HG02642 (cell line): ENCODE measurements around the gene MATN1.
A peak's percentile ranks its signal among the peaks of the same experiment; 100 is the strongest.

Source experiments
- ATAC-seq: cut with Tn5 transposase; IDR thresholded peaks from one replicate; pipeline ENCODE4 v1.9.1; 2021; ENCODE audit warnings: mild to moderate bottlenecking; ENCODE audit not compliant: unreplicated experiment, poor library complexity

The MATN1 gene

DNA sequence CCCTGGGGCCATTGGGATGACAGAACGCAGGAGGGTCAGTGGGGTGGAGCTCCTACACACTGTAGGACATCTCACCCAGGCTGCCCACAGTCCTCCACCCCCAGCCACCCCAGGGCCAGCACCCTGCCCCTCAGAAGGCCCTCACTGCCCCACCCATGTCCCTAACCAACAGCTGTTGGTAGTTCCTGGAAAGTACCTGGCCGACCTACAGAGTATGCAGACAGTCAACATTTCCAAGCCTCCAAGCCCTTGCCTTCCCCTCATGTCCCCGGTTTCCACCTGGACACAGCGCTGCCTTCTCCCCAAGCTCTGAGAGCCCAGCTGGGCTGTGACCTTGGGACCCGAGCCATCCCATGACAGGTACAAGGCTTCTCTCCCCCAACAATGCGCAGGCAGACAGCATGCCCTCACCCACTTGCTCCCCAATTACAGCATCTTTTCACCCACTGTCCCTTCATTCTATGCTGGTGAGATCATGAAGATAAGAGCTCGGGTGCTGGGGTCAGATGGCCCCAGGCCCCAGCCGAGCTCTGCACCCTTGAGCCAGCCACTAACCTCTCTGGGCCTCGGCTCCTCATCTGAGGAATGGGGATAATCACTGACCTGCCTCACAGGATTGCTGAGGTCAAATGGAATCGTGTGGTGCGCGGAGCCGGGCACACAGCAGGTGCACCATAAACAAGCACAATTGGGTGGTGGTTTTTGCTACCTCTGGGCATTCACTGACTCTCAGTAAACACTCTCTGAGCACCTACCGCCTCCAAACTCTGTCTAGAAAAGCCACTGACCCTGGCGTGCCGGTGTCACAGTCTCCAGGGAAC is 23.0 kb upstream of the MATN1 start:
- no peak for ATAC-seq

DNA sequence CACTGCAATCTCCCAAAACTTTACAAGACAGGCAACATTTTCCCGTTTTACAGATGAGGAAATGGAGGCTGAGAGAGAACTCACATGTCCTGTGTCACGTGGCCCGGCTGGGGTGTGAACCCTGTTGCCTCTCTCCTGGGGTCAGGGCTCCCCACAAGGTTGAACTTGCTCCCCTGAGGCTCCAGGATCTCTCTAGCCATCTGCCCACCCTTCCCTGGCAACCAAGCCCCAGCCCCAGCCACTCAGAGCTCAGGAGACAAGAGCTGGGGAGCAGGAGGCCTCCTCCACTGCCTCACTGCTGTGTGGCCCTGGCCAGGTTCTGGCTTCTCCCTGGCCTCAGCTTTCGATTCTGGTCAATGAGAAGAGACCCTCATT is 22.4 kb upstream of the MATN1 start:
- ATAC-seq = no peak

DNA sequence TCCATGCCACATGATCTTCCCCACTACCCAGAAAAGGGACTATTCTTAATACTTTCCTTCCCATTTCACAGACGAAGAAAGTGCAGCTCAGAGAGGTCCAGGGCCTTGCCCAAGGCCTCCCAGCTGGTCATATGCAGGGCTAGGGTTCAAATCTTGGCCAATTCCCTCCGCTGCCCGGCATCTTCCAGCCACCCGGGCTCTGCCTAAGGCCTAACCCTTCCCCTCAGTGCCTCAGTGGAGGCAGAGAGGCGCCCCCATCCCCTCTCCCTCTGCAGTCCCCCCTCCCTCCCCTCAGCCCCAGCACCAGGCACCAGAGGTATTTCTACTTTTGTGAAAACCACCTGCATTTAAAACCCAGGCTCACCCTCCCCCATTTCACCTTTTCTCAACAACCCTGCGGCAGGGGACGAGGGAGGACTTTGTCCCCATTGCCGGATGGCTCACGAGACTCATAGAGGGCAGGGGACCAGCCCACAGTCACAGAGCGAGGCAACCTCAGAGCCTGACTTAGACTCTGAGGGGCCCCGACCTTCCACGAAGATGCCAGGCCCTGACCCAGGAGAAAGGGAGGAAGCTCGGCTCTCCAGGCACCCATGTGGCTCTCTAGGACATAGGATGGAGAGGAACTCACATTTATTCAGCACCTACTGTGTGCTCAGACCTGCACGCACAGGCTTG is 21.9 kb upstream of the MATN1 start:
- ATAC-seq = no peak

DNA sequence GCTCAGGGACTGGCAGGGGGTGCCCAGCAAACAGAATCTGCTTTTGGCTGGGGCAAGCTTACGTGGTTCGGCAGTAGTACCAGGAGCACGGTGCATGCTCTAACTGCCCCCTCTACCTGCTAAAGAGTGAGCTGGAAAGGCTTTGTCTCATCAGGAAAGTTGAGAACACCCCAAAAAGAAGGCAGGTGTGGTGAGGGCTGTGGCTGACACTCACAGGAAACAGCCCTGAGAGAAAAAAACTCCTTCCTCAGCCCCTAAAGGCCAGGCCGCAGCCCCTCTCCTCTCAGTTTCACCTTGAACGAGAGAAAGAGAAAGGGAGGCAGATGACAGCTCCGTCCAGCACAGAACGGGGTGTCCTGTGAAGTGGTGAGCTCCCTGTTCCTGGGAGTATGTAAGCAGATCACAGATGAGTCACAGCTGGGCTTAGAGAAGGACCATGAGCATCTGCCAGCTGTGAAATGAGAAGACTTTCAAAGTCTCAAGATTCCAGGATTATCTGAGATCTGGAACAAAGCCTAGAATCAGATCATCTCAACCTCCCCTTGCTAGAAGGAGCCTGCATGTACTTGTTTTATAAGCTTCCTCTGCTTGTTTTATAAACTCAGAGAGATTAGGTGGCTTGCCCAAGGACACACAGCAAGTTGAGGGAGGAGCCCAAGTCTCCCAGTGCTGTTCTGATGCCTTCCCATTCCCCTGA is 20.8 kb upstream of the MATN1 start:
- ATAC-seq = peak; percentile 36

DNA sequence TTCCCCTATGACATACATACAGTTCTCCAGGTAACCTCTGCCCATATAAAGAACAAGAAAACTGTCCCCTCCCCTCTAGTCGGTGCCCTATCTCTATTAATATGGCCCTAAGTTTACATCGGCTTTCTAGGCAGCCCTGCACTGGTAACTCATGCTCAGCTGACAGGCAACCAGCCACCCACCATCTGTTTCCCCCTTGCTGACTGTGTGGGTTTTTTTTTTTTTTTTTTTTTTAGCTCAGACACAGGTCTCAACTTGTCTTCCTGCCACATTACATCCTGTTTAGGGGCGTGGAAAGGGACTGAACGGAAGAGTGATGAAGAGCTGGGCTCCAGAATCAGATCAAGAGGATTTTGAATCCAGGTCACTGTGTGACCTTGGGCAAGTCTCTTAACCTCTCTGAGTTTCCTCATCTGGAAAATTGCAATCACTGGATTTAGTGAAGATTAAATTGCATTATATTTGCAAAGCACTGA is 20.2 kb upstream of the MATN1 start:
- ATAC-seq = peak; percentile 37

DNA sequence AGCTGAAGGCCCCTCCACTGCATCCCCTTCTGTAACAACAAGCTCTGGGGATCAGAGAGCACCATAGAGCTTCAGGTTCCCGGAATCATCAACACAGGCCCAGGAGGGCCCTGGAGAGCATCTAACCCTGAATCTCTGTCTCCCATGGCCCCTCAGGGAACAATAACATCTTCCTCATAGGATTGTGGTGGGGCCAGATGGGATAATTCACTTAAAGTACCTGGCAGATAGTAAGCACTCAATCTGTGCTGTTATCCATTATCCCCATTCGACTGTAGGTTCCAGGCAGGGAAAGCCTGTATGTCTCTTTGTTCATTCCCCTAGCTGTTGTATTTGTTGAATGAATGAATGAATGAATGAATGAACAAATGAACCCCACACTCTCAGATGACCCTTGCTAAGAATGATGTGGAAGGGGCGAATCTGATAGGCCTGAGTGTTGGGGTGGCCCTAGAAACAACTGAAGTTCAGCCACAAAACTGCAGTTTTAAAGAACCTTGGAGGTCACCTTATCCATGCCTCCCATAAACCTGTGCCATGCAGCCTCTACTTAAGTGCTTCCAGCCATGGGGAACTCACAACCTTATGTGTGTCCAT is 19.7 kb upstream of the MATN1 start:
- no peak for ATAC-seq

DNA sequence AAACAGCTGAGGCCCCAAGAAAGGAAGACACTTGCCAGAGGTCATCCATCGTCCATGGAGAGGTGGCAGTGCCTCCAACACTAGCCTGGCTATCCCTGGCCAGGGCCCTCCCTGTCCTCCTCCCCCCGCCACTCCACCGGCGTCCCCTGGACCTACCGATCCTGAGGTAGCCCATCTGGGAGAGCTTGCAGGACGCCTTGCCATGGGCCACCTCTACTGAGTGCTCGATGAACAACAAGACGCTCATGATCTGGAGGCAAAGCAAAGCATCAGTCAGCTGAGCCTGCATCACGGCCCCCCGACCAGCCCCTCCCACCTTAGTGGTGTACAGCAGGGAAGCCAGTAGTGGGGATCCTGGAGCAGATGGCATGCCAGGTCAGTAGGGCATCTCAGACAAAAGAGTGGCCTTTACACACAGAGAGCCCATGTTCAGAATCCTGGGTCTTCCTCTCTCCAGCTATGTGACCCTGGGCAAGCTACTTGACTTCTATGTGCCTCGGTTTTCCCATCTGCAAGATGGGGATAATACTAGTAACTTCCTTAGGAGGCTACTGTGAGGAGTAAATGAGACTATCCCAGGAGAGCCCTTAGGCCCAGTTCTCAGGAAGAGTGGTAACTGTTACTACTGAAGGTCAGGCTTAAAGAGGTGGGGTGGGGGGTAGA is 19.0 kb upstream of the MATN1 start:
- ATAC-seq = no peak

DNA sequence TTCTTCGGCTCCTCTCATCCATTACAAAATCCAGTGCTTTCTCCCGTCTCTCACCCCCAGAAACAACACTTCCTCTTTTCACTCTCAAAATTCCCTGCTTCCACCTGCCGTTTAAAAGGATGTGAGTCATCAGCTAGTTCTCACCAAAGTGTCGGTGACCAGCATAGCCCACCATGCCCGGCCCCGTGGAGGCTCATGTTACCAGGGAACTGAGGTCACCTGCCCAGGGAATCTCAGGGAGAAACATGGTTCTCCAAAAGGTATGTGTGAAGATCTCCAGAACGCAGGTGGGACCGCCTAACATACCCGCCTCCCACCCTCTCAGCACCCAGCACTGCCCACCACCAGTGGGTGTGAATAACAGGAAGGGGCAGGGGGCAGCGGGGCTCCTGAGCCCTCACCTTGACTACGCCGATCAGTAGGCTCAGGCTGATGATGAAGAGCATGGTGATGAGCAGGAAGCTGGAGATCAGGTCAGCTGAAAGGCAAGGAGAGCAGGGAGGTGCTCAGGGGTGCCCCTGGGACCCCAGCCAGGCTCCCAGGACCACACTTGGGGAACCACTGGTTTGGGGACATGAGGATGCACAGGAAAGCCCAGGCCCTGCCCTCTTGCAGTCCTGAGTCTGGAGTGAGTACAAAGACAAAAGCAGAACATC is 18.0 kb upstream of the MATN1 start:
- no peak for ATAC-seq

DNA sequence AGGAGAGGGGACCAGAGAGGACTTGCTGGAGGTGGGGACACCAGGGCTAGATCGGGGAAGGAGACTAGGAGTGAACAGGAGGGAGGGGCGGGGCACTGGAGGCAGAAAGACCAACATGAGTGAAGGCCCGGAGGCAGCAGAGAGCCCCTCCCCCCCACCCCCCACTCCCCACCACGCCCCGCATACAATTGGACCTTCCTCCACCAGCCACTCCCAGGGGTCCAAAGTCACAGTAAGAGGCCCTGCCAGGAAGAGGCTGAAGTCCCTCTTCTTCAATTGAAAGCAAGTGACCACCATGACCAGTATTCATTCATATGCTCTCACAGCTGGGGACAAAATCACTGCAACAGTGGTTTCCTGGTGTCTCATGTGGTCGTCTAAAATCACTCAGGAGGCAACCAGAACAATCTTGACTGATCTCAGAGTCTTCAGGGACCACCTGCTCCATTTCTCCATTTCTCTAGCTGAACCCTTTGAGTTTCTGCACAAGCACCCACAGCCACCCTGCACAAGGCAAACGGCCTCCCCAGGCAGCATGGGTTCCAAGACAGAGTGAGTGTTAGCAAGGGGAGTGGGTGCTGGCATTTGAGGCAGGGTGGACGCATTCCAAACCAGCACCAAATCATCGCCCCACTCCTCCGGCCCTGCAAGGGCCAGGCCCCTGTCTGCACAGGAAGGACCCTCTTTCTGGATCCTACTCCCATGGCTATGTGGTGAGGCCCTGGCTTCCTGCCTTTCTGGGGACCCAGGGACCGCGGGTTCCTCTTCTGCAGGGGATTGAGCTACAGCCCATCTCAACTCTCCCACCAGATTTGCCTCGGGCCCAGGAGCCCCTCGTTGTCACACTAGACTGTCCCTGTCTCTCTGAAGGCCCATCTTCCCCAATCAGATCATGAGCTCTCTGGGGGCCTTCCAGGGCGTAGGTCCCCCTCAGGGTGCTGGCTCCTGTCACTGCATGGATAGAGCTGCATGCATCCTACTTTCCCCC is 17.2 kb upstream of the MATN1 start:
- no peak for ATAC-seq

DNA sequence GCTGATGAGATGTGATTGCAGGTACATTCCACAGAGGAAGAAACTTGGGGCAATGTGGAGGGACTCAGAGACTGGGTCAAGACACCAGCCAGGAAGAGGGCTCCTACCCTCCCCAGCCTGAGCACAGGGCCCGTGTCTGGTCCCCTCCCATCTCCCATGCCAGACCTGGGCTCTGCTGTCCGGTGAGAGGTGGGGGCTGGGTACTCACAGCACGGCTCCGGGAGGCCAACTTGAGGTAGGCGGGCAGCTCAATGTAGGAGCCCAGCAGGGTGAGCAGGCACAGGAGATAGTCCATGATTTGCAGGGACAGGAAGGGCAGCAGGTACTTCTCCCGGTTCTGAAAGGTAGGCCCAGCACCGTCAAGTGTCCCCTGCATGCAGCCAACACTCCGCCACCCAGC is 16.2 kb upstream of the MATN1 start:
- no peak for ATAC-seq

DNA sequence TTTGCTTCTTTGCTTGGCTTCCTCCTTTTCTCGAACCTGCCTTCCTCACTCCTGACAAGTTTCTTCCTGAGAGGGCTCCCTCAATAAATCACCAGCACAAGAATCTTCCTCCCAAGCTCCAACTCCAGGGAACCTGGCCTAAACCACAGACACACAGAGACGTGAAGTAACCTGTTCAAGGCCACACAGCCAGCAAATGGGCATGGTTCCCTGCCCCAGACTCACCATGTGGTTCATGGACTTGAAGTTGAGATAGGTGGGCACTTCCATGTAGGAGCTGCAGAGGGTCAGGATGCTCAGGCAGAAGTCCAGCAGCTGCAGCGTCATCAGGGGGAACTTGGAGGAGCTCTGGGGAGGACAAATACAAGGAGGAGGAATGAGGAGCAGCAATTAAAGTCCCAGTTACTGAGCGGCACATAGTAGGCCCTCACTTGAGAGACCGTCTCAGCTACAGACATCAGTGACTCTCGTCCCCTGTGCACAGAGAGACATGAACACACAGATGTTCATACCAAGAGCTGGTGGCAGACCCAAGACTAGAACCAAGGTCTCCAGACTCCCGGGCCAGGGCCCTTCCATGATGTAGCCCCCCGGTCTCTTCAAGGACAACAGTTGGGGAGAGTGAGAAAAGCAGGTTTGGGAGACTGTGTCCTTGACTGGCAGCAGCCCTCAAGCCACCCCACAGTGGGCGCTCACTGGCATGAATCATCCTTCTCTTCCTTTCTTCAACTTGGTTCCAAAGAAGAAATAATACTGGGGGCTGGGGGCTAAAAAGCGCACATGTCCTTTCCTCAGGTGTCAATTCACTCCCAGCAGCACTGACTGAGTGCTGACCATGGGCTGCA is 15.6 kb upstream of the MATN1 start:
- no peak for ATAC-seq

DNA sequence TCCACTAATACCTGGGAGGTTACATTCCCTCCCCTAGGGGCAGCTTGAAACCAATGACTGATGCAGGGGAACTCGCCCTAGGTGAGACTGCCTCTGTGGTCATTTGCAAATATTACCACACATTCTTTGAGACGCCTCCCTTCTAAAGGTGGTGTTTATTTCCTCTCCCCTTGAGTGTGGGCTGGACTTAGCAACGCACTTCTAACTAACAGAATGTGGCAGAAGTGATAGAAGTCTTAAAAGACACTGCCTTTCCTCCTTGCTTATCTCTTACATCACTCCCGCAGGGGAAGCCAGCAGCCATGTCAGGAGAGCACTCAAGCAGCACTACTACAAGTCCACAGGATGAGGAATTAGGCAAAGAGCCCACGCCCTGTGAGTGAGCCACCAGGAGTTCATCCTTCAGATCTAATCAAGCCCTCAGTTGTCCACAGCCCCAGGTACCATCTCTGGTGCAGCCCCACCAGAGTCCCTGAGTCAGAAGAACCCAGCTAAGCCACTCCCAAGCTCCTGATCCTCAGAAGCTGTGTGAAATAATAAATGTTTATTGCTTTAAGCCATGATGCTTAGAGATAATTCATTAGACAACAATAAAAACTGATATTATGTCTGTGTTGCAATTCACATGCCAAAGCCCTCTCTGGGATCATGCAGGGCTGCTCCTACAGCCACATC is 14.8 kb upstream of the MATN1 start:
- no peak for ATAC-seq

DNA sequence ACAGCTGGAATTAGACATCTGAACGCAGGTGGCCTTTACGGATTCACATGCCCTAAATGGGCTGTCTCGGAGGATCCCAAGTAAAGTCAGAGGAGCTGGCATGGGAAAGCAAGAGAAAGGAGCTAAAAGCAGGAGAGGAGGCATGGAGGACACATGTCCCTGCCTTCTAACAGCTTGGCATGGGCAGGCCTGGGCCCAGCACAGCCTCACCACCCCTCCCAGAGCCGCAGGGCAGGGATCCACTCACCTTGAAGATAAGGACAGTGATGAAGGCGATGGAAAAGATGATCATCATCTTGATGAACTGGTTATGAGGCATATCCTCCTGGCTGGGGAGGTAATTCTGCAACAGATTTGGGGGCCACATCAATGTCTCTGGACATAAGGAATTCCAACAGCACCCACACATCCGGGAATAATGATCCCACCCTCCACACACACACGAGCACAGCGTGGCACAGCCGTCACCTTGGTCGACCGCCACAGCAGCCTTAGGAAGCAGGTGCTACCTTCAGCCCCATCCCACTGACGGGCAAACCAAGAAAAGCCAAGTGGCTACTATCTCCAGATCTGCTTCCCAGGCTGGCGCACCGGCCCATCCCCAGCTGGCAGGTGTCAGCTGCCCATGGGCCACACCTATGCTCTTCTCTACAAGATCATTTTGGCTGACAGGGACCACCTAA is 14.1 kb upstream of the MATN1 start:
- ATAC-seq = no peak

DNA sequence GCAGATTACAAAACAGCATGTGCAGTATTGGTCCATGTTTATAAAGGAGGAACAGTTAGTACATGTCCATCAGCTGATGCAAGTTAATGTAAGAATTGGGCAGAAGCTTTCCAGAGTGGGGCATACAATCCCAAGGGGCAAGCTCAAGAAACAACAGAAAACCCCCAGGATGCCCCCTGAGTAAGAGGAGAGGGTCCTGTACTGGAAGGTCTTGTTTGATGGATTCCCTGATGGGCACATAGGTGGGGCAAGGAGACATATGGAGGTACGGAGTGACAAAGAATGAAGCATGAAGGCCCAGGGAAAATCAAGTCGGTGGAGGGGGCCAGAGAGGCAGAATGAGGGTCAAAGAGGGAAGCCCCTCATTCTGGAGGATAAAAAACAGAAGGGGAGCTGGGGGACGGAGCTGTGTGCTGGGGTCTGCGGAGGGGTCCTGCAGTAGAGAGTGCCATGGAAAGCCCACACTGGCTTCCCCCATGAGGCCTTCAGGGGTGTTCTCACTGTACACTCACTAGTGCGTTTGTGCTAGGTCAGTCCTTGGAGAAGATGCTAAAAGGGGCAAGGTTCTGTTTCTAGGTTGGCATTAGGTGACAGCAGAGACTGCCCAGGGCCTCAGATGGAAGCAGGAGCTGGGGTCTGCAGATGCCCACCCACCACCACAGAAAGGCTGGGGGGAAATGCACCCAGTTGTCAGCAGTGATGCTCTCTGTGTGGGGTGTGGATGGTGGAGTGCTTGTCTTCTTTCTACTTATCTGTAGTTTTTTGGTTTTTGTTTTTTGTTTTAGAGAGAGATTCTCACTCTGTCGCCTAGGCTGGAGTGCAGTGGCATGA is 12.5 kb upstream of the MATN1 start:
- ATAC-seq = no peak

DNA sequence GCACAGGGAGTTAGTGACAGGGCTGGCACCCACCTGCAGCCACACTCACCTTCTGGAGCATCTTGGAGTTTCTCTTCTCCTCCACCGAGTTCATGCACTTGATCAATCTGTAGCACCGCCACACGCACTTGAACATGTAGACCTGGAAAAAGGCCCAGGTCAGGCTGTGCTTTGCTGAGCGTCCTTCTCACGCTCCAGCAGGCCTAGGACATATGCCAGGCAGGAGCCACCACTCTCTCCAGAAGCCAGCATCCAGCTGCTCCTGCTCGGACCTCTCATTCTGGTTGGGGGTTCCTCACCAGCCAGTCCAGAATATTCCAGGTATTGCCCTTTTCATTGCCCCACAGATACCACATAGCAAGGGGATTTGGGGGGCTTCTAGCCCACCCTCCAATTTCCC is 11.7 kb upstream of the MATN1 start:
- no peak for ATAC-seq

DNA sequence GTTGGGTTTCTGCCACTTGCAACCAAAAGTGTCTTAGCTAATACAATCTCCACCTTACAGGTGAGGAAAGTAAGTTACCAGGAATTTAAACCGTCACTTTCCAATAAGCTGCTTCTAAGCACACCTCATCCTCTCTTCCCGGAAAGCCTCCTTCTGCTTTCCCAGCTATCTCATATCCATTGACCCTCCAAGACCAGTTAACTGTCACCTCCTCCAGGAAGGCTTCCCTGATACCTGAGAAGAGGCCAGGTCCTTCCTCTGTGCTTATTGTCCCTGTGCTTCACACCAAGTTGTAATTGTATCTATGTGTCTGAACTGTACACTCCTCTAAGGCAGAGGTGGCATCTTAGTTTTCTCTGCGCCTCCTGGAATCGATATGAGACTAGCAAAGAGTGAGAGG is 11.2 kb upstream of the MATN1 start:
- no peak for ATAC-seq
